ENCODE measurements around the gene COL9A3. TPM values are rescaled to one million over a fixed set of nuclear protein-coding genes. Genes with fewer than 3 reads are reported as not detected.
A peak's percentile ranks its signal among the peaks of the same experiment; 100 is the strongest.

Gene COL9A3
- polyA plus RNA-seq, 1 donor from 2014 or later, result 3.1 TPM

DNA sequence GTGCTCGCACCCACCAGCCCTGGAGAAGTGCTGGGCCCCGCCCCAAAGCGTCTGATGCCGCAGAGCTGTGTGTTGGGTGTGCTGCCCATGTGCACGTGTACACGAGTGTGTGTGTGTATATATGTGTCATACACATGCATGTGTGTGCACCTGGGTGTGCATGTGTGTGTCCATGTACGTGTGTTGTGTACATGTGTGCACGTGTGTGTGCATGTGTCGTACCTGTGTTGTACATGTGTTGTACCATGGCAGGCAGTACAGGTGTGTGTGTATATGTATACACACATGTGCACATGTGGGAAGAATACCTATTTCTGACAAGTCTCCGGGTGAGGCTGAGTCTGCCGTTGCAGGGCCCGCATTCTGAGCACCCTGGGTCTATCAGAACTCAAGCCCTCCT is 26.8 kb upstream of the COL9A3 start:
- Histone ChIP-seq H2AFZ (ENCODE audit: low read depth, low read length) (no peak overlapping the region), H3F3A (ENCODE audit: insufficient read depth, low read length, poor library complexity, severe bottlenecking) (no peaks in the 10 kb centered on the region)

DNA sequence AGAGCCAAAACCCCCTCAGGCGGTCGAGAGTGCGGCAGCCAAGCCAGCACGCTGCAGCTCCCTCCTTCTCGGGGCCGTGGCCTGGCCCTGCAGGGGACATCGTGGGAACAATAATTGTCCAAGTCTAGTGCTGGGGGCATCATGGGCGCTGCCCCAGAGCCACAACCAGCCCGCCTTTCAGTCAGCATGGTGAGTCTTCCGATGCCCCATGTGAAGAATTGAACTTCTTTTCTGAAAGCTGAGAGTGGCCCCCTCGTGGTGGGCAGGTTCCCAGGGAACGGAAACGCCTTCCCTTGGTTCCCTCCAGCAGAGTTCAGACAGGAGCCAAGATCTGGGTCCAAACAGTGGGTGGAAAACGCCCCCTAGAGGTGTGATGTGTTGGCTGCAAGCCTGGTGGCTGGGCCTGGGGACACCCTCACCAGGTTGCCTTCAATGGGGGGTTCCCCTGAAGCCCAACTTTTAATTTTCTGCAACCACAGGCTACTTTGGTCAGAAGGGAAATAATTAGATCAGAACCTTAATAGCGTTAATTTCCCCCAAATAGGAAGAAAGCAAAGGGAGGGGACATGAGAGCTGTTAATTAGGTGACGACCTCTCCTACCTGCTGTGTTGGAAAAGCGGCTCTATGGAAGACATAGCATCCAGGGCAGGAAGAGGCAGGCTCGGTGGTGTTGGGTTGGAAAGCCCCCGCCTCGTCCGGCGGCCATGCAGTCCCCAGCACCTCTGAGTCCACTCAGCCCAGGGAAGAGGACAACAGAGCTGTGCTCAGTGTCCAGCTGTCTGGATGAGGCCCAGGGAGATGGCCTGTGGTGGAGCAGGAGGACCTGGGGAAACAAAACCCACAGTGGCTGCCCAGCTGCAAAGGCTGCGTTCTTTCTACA is 25.3 kb upstream of the COL9A3 start:
- Histone ChIP-seq H3K9ac (ENCODE audit: low read length) (no peak overlapping the region), H4K20me1 (ENCODE audit: insufficient read depth) (no peaks in the 10 kb centered on the region), H3K4me3 (ENCODE audit: low read length) (no peak overlapping the region), H2AFZ (ENCODE audit: low read depth, low read length) (no peak overlapping the region), H3K36me3 (ENCODE audit: insufficient read depth, low read length) (no peaks in the 10 kb centered on the region), H3K9me2 (ENCODE audit: insufficient read depth, low read length) (no peaks in the 10 kb centered on the region), H3F3A (ENCODE audit: insufficient read depth, low read length, poor library complexity, severe bottlenecking) (no peaks in the 10 kb centered on the region), H3K4me2 (ENCODE audit: low read length) (no peak overlapping the region), H3K27ac (ENCODE audit: low read length) (no peak overlapping the region), H3K27me3 (ENCODE audit: insufficient read depth, low read depth, low read length) (no peaks in the 10 kb centered on the region), H3K79me2 (replicated peaks; ENCODE audit: insufficient read depth, low read length) (no peaks in the 10 kb centered on the region), H3K9me3 (ENCODE audit: low read length) (no peaks in the 10 kb centered on the region)
- TF ChIP-seq, protein P1, sequence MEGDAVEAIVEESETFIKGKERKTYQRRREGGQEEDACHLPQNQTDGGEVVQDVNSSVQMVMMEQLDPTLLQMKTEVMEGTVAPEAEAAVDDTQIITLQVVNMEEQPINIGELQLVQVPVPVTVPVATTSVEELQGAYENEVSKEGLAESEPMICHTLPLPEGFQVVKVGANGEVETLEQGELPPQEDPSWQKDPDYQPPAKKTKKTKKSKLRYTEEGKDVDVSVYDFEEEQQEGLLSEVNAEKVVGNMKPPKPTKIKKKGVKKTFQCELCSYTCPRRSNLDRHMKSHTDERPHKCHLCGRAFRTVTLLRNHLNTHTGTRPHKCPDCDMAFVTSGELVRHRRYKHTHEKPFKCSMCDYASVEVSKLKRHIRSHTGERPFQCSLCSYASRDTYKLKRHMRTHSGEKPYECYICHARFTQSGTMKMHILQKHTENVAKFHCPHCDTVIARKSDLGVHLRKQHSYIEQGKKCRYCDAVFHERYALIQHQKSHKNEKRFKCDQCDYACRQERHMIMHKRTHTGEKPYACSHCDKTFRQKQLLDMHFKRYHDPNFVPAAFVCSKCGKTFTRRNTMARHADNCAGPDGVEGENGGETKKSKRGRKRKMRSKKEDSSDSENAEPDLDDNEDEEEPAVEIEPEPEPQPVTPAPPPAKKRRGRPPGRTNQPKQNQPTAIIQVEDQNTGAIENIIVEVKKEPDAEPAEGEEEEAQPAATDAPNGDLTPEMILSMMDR (IDR thresholded peaks at IDR 0.05; ENCODE audit: poor library complexity, severe bottlenecking), result peak; percentile 99
- no peak for TF ChIP-seq POLR2AphosphoS5 (IDR thresholded peaks at IDR 0.05)
- TF ChIP-seq SMC3 (conservative IDR thresholded peaks at IDR 0.05; ENCODE audit: poor library complexity), result peak; percentile 99
- TF ChIP-seq TAF1 (IDR thresholded peaks at IDR 0.05; ENCODE audit: low read depth), result no peak
- no peak for TF ChIP-seq EZH2 (IDR thresholded peaks at IDR 0.05; ENCODE audit: borderline replicate concordance, insufficient read depth, low read length, poor library complexity, severe bottlenecking)
- no peak for TF ChIP-seq EP300 (conservative IDR thresholded peaks at IDR 0.05; ENCODE audit: poor library complexity, severe bottlenecking)
- peak; percentile 83 for TF ChIP-seq MXI1 (conservative IDR thresholded peaks at IDR 0.05; ENCODE audit: poor library complexity, severe bottlenecking)
- TF ChIP-seq RAD21 (conservative IDR thresholded peaks at IDR 0.05), result peak; percentile 99

More for the DNA sequence above, 26.8 kb upstream of the COL9A3 start:
- H3K79me2 ChIP-seq (replicated peaks; ENCODE audit: insufficient read depth, low read length), result no peaks in the 10 kb centered on the region
- TF ChIP-seq POLR2AphosphoS5 (IDR thresholded peaks at IDR 0.05) (no peak), SMC3 (conservative IDR thresholded peaks at IDR 0.05; ENCODE audit: poor library complexity) (no peak), EP300 (conservative IDR thresholded peaks at IDR 0.05; ENCODE audit: poor library complexity, severe bottlenecking) (no peak), EZH2 (IDR thresholded peaks at IDR 0.05; ENCODE audit: borderline replicate concordance, insufficient read depth, low read length, poor library complexity, severe bottlenecking) (no peak), TAF1 (IDR thresholded peaks at IDR 0.05; ENCODE audit: low read depth) (no peak), MXI1 (conservative IDR thresholded peaks at IDR 0.05; ENCODE audit: poor library complexity, severe bottlenecking) (no peak), RAD21 (conservative IDR thresholded peaks at IDR 0.05) (no peak)
- TF ChIP-seq, protein P1 (IDR thresholded peaks at IDR 0.05; ENCODE audit: poor library complexity, severe bottlenecking), result no peak
- TF ChIP-seq, protein P2, sequence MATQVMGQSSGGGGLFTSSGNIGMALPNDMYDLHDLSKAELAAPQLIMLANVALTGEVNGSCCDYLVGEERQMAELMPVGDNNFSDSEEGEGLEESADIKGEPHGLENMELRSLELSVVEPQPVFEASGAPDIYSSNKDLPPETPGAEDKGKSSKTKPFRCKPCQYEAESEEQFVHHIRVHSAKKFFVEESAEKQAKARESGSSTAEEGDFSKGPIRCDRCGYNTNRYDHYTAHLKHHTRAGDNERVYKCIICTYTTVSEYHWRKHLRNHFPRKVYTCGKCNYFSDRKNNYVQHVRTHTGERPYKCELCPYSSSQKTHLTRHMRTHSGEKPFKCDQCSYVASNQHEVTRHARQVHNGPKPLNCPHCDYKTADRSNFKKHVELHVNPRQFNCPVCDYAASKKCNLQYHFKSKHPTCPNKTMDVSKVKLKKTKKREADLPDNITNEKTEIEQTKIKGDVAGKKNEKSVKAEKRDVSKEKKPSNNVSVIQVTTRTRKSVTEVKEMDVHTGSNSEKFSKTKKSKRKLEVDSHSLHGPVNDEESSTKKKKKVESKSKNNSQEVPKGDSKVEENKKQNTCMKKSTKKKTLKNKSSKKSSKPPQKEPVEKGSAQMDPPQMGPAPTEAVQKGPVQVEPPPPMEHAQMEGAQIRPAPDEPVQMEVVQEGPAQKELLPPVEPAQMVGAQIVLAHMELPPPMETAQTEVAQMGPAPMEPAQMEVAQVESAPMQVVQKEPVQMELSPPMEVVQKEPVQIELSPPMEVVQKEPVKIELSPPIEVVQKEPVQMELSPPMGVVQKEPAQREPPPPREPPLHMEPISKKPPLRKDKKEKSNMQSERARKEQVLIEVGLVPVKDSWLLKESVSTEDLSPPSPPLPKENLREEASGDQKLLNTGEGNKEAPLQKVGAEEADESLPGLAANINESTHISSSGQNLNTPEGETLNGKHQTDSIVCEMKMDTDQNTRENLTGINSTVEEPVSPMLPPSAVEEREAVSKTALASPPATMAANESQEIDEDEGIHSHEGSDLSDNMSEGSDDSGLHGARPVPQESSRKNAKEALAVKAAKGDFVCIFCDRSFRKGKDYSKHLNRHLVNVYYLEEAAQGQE (IDR thresholded peaks at IDR 0.05; ENCODE audit: borderline replicate concordance), result no peak
- H3K36me3 ChIP-seq (ENCODE audit: insufficient read depth, low read length), result no peaks in the 10 kb centered on the region
- no peak overlapping the region for H3K27ac ChIP-seq (ENCODE audit: low read length)
- H3K4me3 ChIP-seq (ENCODE audit: low read length), result no peak overlapping the region
- H4K20me1 ChIP-seq (ENCODE audit: insufficient read depth), result no peaks in the 10 kb centered on the region
- no peak overlapping the region for H3K9ac ChIP-seq (ENCODE audit: low read length)
- no peaks in the 10 kb centered on the region for H3K9me2 ChIP-seq (ENCODE audit: insufficient read depth, low read length)
- H3K4me2 ChIP-seq (ENCODE audit: low read length), result no peak overlapping the region
- H3K27me3 ChIP-seq (ENCODE audit: insufficient read depth, low read depth, low read length), result no peaks in the 10 kb centered on the region
- H3K9me3 ChIP-seq (ENCODE audit: low read length), result no peaks in the 10 kb centered on the region

All from neural cell (in vitro differentiated cells).